GM23338 (cell line): ENCODE measurements around the gene TMEM178A. TPM values are rescaled to one million over a fixed set of nuclear protein-coding genes. Genes with fewer than 3 reads are reported as not detected.

Experiments used
- ATAC-seq: fragments of 200-7000 bp; cut with Tn5 transposase; 3 replicates; pipeline ENCODE4 v1.9.1; 2020
- DNase-seq: peaks from one replicate; pipeline ENCODE4 v3.0.0-alpha.2; 2015; ENCODE audit warnings: low spot score
- H2AFZ ChIP-seq: fragments of 200-600 bp; sonication (generic); 2 replicates; pipeline ENCODE4 v1.8.0; 2016; ENCODE audit warnings: antibody characterized with exemption, mild to moderate bottlenecking, moderate library complexity
- H3F3A ChIP-seq: fragments of 200-600 bp; sonication (generic); replicated peaks from 2 replicates; pipeline ENCODE4 v1.8.0; 2017; ENCODE audit warnings: antibody characterized with exemption, mixed run types, low read depth
- H3K27ac ChIP-seq: fragments of 200-600 bp; sonication (generic); 2 replicates; pipeline ENCODE4 v1.6.1; 2016; ENCODE audit warnings: low read depth
- H3K27me3 ChIP-seq: fragments of 200-600 bp; sonication (generic); 2 replicates; pipeline ENCODE4 v1.8.0; 2016; ENCODE audit warnings: mild to moderate bottlenecking, mixed run types, moderate library complexity; ENCODE audit not compliant: insufficient read depth
- H3K36me3 ChIP-seq: fragments of 200-600 bp; sonication (generic); 2 replicates; pipeline ENCODE4 v1.8.0; 2016; ENCODE audit warnings: mild to moderate bottlenecking; ENCODE audit not compliant: insufficient read depth
- H3K4me1 ChIP-seq: fragments of 200-600 bp; sonication (generic); 2 replicates; pipeline ENCODE4 v1.8.0; 2016; ENCODE audit warnings: mild to moderate bottlenecking, moderate library complexity; ENCODE audit not compliant: insufficient read depth
- H3K4me2 ChIP-seq: fragments of 200-600 bp; sonication (generic); 2 replicates; pipeline ENCODE4 v1.7.1; 2017; ENCODE audit warnings: mixed run types
- H3K4me3 ChIP-seq: fragments of 200-600 bp; sonication (generic); 2 replicates; pipeline ENCODE4 v1.6.1; 2016; ENCODE audit warnings: mixed run types
- H3K79me2 ChIP-seq: fragments of 200-600 bp; sonication (generic); replicated peaks from 2 replicates; pipeline ENCODE4 v1.8.0; 2017; ENCODE audit warnings: mild to moderate bottlenecking; ENCODE audit not compliant: insufficient read depth
- H3K9me2 ChIP-seq: fragments of 200-600 bp; sonication (generic); 2 replicates; pipeline ENCODE4 v1.8.0; 2017; ENCODE audit not compliant: insufficient read depth
- H4K20me1 ChIP-seq: fragments of 200-600 bp; sonication (generic); replicated peaks from 2 replicates; pipeline ENCODE4 v1.8.0; 2017; ENCODE audit warnings: mild to moderate bottlenecking; ENCODE audit not compliant: insufficient read depth
- H3K27ac Mint-ChIP-seq: 2 replicates; pipeline ENCODE4 v1.8.0; 2020; ENCODE audit warnings: inconsistent platforms, mild to moderate bottlenecking, moderate library complexity, mixed read lengths
- H3K27me3 Mint-ChIP-seq: 3 replicates; pipeline ENCODE4 v1.8.0; 2022; ENCODE audit warnings: low read depth, mild to moderate bottlenecking, moderate library complexity, mixed read lengths, inconsistent platforms; ENCODE audit not compliant: insufficient read depth, poor library complexity
- H3K36me3 Mint-ChIP-seq: 3 replicates; pipeline ENCODE4 v1.8.0; 2021; ENCODE audit warnings: low read depth, mild to moderate bottlenecking, inconsistent platforms, moderate library complexity, mixed read lengths
- H3K4me1 Mint-ChIP-seq: 3 replicates; pipeline ENCODE4 v1.8.0; 2020; ENCODE audit warnings: mild to moderate bottlenecking, inconsistent platforms, mixed read lengths
- H3K4me3 Mint-ChIP-seq: 3 replicates; pipeline ENCODE4 v1.8.0; 2021; ENCODE audit warnings: moderate library complexity, mild to moderate bottlenecking, inconsistent platforms, mixed read lengths
- H3K9me3 Mint-ChIP-seq: 3 replicates; pipeline ENCODE4 v1.8.0; 2020; ENCODE audit warnings: moderate library complexity, mild to moderate bottlenecking, inconsistent platforms, mixed read lengths
- CREB1 ChIP-seq: fragments of 250-450 bp; sonication (Bioruptor Pico); IDR thresholded peaks from 2 replicates; pipeline ENCODE4 v1.5.0; 2020; ENCODE audit warnings: low read depth, mild to moderate bottlenecking, moderate library complexity
- EZH2 ChIP-seq: fragments of 200-600 bp; sonication (generic); IDR thresholded peaks from one replicate; pipeline ENCODE4 v1.8.0; 2017; ENCODE audit warnings: antibody characterized with exemption, mild to moderate bottlenecking, low read depth; ENCODE audit not compliant: unreplicated experiment
- EZH2phosphoT487 ChIP-seq: fragments of 200-600 bp; sonication (generic); IDR thresholded peaks from one replicate; pipeline ENCODE4 v1.8.1; 2018; ENCODE audit warnings: antibody characterized with exemption; ENCODE audit not compliant: unreplicated experiment
- JUNB ChIP-seq: IDR thresholded peaks from one replicate; pipeline ENCODE4 v1.6.1; 2016; ENCODE audit warnings: antibody characterized with exemption; ENCODE audit not compliant: unreplicated experiment
- NANOG ChIP-seq: IDR thresholded peaks from 2 replicates; pipeline ENCODE4 v1.6.1; 2016; ENCODE audit warnings: antibody characterized with exemption, borderline replicate concordance
- POLR2AphosphoS5 ChIP-seq: IDR thresholded peaks from 2 replicates; pipeline ENCODE4 v1.6.1; 2016; ENCODE audit warnings: antibody characterized with exemption, low read depth
- STAT1 ChIP-seq: IDR thresholded peaks from one replicate; pipeline ENCODE4 v1.6.1; 2016; ENCODE audit warnings: antibody characterized with exemption; ENCODE audit not compliant: unreplicated experiment
- ZNF114 ChIP-seq: fragments of 250-450 bp; sonication (Bioruptor Pico); IDR thresholded peaks from 2 replicates; pipeline ENCODE4 v1.5.0; 2020; ENCODE audit warnings: mild to moderate bottlenecking, moderate library complexity
- ZNF331 ChIP-seq: fragments of 250-450 bp; sonication (Bioruptor Pico); IDR thresholded peaks from 2 replicates; pipeline ENCODE4 v1.5.0; 2020; ENCODE audit warnings: low read depth, mild to moderate bottlenecking, moderate library complexity
- polyA plus RNA-seq: library from polyadenylated mRNA; unstranded; fragments of >200 nt; fragmentation: Nextera tagmentation; extraction: Ambion mirVana; gene quantifications from 2 replicates; pipeline ENCODE4 v1.2.1, GENCODE V29; 2016
- total RNA-seq: library from RNA; depleted of rRNA; stranded (reverse); fragments of >200 nt; shearing (Covaris generic); gene quantifications from 2 replicates; pipeline ENCODE4 v1.2.3, GENCODE V29; 2014
- TF ChIP-seq, protein P1 (sequence below), 2 experiments: fragments of 200-600 bp in 1 of 2; sonication (generic) in 1 of 2; conservative IDR thresholded peaks; 2 replicates each; pipeline versions ENCODE4 v1.5.1 to v1.6.1; 2016 to 2017; ENCODE audit warnings: antibody characterized with exemption in 2 of 2, low read depth in 2 of 2, mild to moderate bottlenecking in 2 of 2, moderate library complexity in 1 of 2
- TF ChIP-seq, protein P2 (sequence below): IDR thresholded peaks from 2 replicates; pipeline ENCODE4 v1.6.1; 2016; ENCODE audit warnings: antibody characterized with exemption
- TF ChIP-seq, protein P3 (sequence below): fragments of 250-450 bp; sonication (Bioruptor Pico); IDR thresholded peaks from 2 replicates; pipeline ENCODE4 v1.5.0; 2020; ENCODE audit warnings: mild to moderate bottlenecking, moderate library complexity
- TF ChIP-seq, protein P4 (sequence below): IDR thresholded peaks from one replicate; pipeline ENCODE4 v1.6.1; 2018; ENCODE audit warnings: antibody characterized with exemption; ENCODE audit not compliant: unreplicated experiment

The TMEM178A gene
- total and polyA plus RNA-seq, 2 experiments from 2014 or later, result 10.3 to 12.3 TPM

DNA sequence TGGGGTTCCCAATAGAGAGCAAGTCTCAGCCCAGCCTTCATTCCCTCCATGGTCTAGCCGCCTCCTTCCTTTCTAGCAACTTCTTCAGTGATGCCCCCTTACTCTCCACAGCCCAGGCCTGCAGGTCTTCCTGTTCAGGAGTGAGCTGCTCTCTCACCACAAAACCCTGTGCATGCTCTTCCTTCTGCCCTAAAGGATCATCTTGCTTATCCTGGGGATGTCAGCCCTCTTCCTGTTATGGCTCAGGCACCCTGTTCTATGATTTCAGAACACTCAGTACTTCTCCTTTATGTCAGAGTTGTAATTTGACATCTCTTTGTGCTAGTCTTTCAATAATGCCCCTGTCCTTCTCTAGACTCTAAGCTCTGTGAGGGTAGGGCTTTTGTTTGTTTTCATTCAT lies 19.4 kb downstream of the TMEM178A start:
- no peaks in the 10 kb centered on the region for H3K9me2 ChIP-seq
- H3K9me3 Mint-ChIP-seq, result no peaks in the 10 kb centered on the region
- H3K79me2 ChIP-seq, result no peaks in the 10 kb centered on the region; the same call in 1 of the 2 replicates
- no peaks in the 10 kb centered on the region for H3K27me3 ChIP-seq
- H3K4me1 Mint-ChIP-seq, result peaks cover 19% of the 10 kb centered on the region
- H3K36me3 ChIP-seq, result no peaks in the 10 kb centered on the region
- H4K20me1 ChIP-seq, result no peaks in the 10 kb centered on the region
- no peak overlapping the region for H2AFZ ChIP-seq
- H3F3A ChIP-seq, result no peaks in the 10 kb centered on the region
- no peak overlapping the region for H3K4me3 ChIP-seq
- no peak overlapping the region for H3K4me3 Mint-ChIP-seq
- H3K4me1 ChIP-seq, result peaks cover 28% of the 10 kb centered on the region
- no peak for ATAC-seq
- H3K36me3 Mint-ChIP-seq, result no peaks in the 10 kb centered on the region; the same call in 2 of the 3 replicates
- no peak overlapping the region for H3K27ac Mint-ChIP-seq
- no peak for DNase-seq
- TF ChIP-seq EZH2phosphoT487 (no peak), EZH2 (no peak), CREB1 (CRISPR knock-in tag) (no peak), STAT1 (no peak), ZNF114 (CRISPR knock-in tag) (no peak), JUNB (no peak), NANOG (no peak), POLR2AphosphoS5 (no peak), ZNF331 (CRISPR knock-in tag) (no peak)
- TF ChIP-seq, protein P1, sequence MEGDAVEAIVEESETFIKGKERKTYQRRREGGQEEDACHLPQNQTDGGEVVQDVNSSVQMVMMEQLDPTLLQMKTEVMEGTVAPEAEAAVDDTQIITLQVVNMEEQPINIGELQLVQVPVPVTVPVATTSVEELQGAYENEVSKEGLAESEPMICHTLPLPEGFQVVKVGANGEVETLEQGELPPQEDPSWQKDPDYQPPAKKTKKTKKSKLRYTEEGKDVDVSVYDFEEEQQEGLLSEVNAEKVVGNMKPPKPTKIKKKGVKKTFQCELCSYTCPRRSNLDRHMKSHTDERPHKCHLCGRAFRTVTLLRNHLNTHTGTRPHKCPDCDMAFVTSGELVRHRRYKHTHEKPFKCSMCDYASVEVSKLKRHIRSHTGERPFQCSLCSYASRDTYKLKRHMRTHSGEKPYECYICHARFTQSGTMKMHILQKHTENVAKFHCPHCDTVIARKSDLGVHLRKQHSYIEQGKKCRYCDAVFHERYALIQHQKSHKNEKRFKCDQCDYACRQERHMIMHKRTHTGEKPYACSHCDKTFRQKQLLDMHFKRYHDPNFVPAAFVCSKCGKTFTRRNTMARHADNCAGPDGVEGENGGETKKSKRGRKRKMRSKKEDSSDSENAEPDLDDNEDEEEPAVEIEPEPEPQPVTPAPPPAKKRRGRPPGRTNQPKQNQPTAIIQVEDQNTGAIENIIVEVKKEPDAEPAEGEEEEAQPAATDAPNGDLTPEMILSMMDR (conservative IDR thresholded peaks at IDR 0.05; ENCODE audit: low read depth in 2 of 2), result no peak
- TF ChIP-seq, protein P2, sequence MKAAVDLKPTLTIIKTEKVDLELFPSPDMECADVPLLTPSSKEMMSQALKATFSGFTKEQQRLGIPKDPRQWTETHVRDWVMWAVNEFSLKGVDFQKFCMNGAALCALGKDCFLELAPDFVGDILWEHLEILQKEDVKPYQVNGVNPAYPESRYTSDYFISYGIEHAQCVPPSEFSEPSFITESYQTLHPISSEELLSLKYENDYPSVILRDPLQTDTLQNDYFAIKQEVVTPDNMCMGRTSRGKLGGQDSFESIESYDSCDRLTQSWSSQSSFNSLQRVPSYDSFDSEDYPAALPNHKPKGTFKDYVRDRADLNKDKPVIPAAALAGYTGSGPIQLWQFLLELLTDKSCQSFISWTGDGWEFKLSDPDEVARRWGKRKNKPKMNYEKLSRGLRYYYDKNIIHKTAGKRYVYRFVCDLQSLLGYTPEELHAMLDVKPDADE, result no peak
- TF ChIP-seq, protein P3, sequence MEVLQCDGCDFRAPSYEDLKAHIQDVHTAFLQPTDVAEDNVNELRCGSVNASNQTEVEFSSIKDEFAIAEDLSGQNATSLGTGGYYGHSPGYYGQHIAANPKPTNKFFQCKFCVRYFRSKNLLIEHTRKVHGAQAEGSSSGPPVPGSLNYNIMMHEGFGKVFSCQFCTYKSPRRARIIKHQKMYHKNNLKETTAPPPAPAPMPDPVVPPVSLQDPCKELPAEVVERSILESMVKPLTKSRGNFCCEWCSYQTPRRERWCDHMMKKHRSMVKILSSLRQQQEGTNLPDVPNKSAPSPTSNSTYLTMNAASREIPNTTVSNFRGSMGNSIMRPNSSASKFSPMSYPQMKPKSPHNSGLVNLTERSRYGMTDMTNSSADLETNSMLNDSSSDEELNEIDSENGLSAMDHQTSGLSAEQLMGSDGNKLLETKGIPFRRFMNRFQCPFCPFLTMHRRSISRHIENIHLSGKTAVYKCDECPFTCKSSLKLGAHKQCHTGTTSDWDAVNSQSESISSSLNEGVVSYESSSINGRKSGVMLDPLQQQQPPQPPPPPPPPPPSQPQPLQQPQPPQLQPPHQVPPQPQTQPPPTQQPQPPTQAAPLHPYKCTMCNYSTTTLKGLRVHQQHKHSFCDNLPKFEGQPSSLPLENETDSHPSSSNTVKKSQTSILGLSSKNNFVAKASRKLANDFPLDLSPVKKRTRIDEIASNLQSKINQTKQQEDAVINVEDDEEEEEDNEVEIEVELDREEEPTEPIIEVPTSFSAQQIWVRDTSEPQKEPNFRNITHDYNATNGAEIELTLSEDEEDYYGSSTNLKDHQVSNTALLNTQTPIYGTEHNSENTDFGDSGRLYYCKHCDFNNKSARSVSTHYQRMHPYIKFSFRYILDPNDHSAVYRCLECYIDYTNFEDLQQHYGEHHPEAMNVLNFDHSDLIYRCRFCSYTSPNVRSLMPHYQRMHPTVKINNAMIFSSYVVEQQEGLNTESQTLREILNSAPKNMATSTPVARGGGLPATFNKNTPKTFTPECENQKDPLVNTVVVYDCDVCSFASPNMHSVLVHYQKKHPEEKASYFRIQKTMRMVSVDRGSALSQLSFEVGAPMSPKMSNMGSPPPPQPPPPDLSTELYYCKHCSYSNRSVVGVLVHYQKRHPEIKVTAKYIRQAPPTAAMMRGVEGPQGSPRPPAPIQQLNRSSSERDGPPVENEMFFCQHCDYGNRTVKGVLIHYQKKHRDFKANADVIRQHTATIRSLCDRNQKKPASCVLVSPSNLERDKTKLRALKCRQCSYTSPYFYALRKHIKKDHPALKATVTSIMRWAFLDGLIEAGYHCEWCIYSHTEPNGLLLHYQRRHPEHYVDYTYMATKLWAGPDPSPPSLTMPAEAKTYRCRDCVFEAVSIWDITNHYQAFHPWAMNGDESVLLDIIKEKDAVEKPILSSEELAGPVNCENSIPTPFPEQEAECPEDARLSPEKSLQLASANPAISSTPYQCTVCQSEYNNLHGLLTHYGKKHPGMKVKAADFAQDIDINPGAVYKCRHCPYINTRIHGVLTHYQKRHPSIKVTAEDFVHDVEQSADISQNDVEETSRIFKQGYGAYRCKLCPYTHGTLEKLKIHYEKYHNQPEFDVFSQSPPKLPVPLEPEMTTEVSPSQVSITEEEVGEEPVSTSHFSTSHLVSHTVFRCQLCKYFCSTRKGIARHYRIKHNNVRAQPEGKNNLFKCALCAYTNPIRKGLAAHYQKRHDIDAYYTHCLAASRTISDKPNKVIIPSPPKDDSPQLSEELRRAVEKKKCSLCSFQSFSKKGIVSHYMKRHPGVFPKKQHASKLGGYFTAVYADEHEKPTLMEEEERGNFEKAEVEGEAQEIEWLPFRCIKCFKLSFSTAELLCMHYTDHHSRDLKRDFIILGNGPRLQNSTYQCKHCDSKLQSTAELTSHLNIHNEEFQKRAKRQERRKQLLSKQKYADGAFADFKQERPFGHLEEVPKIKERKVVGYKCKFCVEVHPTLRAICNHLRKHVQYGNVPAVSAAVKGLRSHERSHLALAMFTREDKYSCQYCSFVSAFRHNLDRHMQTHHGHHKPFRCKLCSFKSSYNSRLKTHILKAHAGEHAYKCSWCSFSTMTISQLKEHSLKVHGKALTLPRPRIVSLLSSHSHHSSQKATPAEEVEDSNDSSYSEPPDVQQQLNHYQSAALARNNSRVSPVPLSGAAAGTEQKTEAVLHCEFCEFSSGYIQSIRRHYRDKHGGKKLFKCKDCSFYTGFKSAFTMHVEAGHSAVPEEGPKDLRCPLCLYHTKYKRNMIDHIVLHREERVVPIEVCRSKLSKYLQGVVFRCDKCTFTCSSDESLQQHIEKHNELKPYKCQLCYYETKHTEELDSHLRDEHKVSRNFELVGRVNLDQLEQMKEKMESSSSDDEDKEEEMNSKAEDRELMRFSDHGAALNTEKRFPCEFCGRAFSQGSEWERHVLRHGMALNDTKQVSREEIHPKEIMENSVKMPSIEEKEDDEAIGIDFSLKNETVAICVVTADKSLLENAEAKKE (CRISPR knock-in tag), result no peak
- TF ChIP-seq, protein P4, sequence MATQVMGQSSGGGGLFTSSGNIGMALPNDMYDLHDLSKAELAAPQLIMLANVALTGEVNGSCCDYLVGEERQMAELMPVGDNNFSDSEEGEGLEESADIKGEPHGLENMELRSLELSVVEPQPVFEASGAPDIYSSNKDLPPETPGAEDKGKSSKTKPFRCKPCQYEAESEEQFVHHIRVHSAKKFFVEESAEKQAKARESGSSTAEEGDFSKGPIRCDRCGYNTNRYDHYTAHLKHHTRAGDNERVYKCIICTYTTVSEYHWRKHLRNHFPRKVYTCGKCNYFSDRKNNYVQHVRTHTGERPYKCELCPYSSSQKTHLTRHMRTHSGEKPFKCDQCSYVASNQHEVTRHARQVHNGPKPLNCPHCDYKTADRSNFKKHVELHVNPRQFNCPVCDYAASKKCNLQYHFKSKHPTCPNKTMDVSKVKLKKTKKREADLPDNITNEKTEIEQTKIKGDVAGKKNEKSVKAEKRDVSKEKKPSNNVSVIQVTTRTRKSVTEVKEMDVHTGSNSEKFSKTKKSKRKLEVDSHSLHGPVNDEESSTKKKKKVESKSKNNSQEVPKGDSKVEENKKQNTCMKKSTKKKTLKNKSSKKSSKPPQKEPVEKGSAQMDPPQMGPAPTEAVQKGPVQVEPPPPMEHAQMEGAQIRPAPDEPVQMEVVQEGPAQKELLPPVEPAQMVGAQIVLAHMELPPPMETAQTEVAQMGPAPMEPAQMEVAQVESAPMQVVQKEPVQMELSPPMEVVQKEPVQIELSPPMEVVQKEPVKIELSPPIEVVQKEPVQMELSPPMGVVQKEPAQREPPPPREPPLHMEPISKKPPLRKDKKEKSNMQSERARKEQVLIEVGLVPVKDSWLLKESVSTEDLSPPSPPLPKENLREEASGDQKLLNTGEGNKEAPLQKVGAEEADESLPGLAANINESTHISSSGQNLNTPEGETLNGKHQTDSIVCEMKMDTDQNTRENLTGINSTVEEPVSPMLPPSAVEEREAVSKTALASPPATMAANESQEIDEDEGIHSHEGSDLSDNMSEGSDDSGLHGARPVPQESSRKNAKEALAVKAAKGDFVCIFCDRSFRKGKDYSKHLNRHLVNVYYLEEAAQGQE, result no peak
- H3K4me2 ChIP-seq, result no peak overlapping the region
- peaks cover 3% of the 10 kb centered on the region for H3K27me3 Mint-ChIP-seq
- H3K27ac ChIP-seq, result no peak overlapping the region
